Measurements from ENCODE around the gene DNASE1L1.

- TF ChIP-seq CTCF (conservative IDR thresholded peaks at IDR 0.05; ENCODE audit: low read depth, low read length) (no peak), EZH2 (IDR thresholded peaks at IDR 0.05; ENCODE audit: borderline replicate concordance, low read depth, low read length, poor library complexity, severe bottlenecking) (no peak)
Observed at GRCh38 chrX:154420402-154420756, 11.3 kb upstream of the DNASE1L1 start.

Data from A673 (cell line).